ENCODE results near the gene AUNIP.

AUNIP gene

DNA sequence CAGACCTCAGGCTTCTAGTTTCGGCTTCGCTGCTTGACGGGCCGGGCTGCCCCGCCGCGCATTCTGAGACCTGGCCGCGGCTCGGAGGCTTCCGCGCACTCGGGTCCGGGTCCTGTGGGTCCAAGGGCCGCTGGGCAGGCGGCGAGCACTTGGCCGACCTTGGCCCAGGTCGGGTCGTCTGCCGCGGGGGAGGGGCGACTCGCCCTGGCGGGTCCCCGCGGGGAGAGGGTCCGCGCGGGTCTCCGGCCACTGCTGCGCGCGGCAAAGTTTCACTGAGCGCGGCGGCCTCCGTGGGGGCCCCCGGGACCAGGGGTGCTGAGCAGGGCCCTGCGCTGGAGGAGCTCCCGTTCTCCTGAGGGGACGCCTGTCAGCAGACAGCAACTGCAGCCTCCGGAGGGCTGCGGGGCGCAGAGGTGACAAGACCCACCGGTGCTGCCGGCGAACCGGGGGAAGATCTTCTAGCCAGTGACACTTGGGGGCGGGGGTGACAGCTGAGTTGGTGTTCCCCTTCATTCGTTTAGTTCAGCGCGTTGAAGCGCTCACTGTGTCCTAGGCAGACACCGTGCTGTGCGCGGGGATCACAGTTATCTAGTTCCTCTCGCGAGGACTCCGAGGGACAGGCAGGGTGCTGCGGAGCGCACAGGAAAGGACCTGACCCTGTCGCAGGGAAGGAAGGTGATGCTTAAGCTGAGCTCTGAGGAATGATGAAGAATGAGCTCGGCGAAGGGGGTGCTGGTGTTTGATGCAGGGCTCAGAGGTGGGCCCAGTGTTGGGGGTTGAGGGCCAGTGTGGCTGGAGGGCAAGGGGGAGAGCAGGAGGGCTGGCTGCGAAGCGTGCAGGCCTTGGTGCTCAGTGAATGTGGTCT lies 38.8 kb downstream of the AUNIP start:
- peak overlapping the region; percentile 92 for H3K4me3 ChIP-seq (ENCODE audit: low read depth, low read length)
- TF ChIP-seq, protein P1, sequence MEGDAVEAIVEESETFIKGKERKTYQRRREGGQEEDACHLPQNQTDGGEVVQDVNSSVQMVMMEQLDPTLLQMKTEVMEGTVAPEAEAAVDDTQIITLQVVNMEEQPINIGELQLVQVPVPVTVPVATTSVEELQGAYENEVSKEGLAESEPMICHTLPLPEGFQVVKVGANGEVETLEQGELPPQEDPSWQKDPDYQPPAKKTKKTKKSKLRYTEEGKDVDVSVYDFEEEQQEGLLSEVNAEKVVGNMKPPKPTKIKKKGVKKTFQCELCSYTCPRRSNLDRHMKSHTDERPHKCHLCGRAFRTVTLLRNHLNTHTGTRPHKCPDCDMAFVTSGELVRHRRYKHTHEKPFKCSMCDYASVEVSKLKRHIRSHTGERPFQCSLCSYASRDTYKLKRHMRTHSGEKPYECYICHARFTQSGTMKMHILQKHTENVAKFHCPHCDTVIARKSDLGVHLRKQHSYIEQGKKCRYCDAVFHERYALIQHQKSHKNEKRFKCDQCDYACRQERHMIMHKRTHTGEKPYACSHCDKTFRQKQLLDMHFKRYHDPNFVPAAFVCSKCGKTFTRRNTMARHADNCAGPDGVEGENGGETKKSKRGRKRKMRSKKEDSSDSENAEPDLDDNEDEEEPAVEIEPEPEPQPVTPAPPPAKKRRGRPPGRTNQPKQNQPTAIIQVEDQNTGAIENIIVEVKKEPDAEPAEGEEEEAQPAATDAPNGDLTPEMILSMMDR (conservative IDR thresholded peaks at IDR 0.05; ENCODE audit: low read depth, low read length), result no peak
- DNase-seq (ENCODE audit: low read depth), result peak; percentile 65

DNA sequence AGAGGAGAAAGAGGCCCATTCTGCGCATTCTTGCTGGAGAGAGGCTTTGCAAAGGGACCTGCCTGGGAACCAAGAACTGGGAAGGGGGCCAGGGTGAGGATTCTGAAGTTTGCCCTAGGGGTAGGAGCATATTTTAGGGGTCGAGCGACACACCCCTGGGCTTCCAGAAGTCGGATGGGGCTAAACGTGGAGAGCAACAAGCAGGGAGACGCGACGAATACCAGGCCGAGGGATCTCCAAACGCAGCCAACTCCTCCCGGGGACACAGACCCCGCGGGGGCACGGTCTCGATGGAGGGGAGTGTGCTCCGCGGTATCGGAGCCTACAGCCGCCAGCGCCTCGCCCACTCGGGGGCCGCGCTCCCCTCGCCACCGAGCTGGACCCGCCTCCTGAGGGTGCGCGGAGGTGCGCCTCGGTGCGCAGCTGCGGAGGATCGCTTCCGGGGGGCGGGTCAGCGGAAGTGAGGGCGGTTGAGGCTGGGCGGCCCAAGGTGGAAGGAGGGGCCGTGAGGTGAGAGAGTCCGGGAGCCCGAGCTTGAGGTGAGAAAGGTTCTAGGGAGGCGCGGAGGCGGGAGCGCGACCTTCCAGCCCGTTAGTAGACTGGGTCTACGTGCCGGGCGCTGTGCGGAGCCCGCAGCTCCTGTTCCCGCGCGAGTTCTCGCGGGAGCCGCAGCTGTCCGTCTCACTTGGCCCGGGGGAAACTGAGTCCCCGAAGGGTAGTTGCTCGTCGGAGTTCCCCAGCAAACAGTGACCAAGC lies 39.6 kb downstream of the AUNIP start, which contains the start of gene MTFR1L:
TSS of gene MTFR1L (plus strand) at position 464 of the 756 bp plus-strand sequence. CDS start 3,151 bp downstream, outside the sequence.
- H3K4me3 ChIP-seq (ENCODE audit: low read depth, low read length), result peak within 1 kb of the TSS; percentile 92
- DNase-seq (ENCODE audit: low read depth), result peak; percentile 72
- TF ChIP-seq, protein P1 (conservative IDR thresholded peaks at IDR 0.05; ENCODE audit: low read depth, low read length), result no peak

DNA sequence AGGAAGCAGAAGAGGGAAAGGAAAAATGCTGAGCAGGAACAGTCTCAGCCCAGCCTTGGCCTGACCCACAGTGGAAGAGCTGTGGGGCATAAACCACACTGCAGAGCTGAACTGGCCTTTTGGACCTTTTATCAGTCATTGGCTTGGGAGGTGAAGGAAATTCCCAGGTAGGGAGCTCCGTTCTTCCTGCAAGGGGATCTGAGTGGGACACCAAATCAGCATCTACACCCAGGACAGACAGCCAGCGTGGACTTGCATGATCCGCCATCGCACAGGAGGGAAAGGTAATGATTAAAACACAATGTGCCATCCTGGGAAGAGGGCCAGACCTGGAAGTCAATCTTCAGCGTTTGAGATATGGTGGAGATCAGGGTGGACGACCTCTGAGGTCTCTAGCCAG lies 40.7 kb downstream of the AUNIP start:
- no peak for DNase-seq (ENCODE audit: low read depth)
- H3K4me3 ChIP-seq (ENCODE audit: low read depth, low read length), result peak overlapping the region; percentile 92
- TF ChIP-seq, protein P1 (conservative IDR thresholded peaks at IDR 0.05; ENCODE audit: low read depth, low read length), result no peak

DNA sequence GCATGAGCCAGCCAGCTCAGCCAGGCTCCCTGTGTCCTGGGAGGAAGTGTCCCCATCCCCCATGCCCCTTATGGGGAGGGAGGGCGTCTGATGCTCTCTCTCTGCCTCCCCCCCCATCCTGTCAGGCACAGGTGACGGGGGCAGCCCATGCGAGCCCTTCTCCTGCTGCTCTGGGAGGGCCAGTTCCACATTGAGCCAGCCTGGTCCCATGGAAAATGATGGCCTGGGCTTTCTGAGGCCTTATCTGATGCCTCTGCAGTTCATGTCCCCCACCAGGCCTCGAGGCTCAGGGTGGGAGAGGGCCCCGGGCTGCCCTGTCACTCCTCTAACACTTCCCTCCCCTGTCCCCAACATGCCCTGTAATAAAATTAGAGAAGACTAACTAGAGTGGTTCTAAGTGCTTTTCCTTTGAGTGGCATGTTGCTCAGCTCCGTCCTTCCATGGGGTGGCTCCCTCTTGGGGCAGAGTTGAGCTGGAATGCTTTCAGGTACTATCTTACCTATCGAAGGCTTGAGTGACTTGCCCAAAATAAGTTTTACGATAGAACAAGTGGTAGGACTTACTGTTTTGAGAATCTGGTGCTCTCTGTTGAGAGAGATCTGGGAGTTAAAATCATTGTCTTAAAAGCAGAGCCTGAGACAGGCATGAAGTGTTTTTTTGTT lies 41.3 kb downstream of the AUNIP start:
- DNase-seq (ENCODE audit: low read depth), result no peak
- H3K4me3 ChIP-seq (ENCODE audit: low read depth, low read length), result no peak overlapping the region
- TF ChIP-seq, protein P1 (conservative IDR thresholded peaks at IDR 0.05; ENCODE audit: low read depth, low read length), result peak; percentile 37

DNA sequence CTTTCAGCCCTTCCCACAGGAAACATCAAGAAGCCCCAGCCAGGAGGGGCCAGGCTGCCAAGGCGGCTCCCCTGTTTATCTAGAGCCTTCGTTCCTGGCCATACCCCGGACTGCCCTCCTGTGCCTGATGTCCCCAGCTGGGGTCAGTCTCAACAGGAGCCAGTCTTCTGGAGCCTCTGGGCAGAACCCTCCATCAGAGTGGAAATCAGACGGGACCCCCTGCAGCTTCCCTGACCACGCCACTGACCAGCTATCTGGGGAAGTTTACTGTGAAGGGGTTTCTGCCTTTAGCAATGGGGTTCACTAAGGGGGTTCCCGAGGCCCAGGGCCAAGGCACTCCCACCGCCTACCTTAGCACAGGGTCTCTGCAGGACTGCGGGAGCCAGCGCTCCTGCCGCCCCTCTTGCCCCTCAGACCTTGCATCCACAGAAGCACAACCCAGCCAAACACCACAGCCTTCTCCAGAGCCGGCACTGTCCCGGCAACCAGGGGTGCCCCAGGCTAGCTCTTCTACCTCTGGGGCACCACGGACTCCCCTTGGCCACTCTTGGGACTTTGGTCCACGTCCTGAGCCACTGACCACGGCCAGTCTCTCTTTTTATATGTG lies 43.0 kb downstream of the AUNIP start:
- H3K4me3 ChIP-seq (ENCODE audit: low read depth, low read length), result no peak overlapping the region
- DNase-seq (ENCODE audit: low read depth), result no peak
- TF ChIP-seq, protein P1 (conservative IDR thresholded peaks at IDR 0.05; ENCODE audit: low read depth, low read length), result no peak

All from choroid plexus epithelial cell (primary cell).